Right atrium auricular region (tissue), 2 donors: ENCODE measurements around the gene SERINC5. TPM values are rescaled to one million over a fixed set of nuclear protein-coding genes. Genes with fewer than 3 reads are reported as not detected.
A peak's percentile ranks its signal among the peaks of the same experiment; 100 is the strongest.

Source experiments
- DNase-seq: peaks from one replicate; pipeline ENCODE4 v3.0.0-alpha.2; 2019; ENCODE audit warnings: low spot score
- H3K27ac ChIP-seq, 2 donors: fragments of 200-600 bp; sonication (generic); 1 replicate in 1 of 2; 2 replicates in 1 of 2; pipeline ENCODE4 v1.5.1; 2016 to 2019
- H3K27me3 ChIP-seq, 2 donors: fragments of 200-600 bp; sonication (generic); one replicate each; pipeline versions ENCODE4 v1.5.1 to v1.6.0; 2017 to 2019
- H3K36me3 ChIP-seq: fragments of 200-600 bp; sonication (generic); one replicate; pipeline ENCODE4 v1.5.1; 2016
- H3K4me1 ChIP-seq, 2 donors: fragments of 200-600 bp; sonication (generic); one replicate each; pipeline versions ENCODE4 v1.5.1 to v1.6.0; 2017 to 2019
- H3K4me3 ChIP-seq, 2 donors: fragments of 200-600 bp; sonication (generic); 1 replicate in 1 of 2; 2 replicates in 1 of 2; pipeline ENCODE4 v1.5.1; 2017 to 2019; ENCODE audit warnings: mild to moderate bottlenecking in 1 of 2, moderate library complexity in 1 of 2
- H3K9me3 ChIP-seq, 2 donors: fragments of 200-600 bp; sonication (generic); one replicate each; pipeline ENCODE4 v1.5.1; 2019
- total RNA-seq, 2 donors: library from RNA; depleted of rRNA; stranded (reverse); fragments of >200 nt; gene quantifications; one replicate each; pipeline ENCODE4 v1.1.0, GENCODE V29; 2016
- TF ChIP-seq, protein P1 (sequence below), 2 donors: fragments of 200-600 bp; sonication (generic); IDR thresholded peaks; one replicate each; pipeline ENCODE4 v1.5.1; 2019; ENCODE audit warnings: antibody characterized with exemption in 2 of 2

The SERINC5 gene
- total RNA-seq, 2 donors from 2014 or later: 9.2 to 11.0 TPM

- H3K27me3 ChIP-seq: no peaks in the 10 kb centered on the region
- TF ChIP-seq, protein P1, sequence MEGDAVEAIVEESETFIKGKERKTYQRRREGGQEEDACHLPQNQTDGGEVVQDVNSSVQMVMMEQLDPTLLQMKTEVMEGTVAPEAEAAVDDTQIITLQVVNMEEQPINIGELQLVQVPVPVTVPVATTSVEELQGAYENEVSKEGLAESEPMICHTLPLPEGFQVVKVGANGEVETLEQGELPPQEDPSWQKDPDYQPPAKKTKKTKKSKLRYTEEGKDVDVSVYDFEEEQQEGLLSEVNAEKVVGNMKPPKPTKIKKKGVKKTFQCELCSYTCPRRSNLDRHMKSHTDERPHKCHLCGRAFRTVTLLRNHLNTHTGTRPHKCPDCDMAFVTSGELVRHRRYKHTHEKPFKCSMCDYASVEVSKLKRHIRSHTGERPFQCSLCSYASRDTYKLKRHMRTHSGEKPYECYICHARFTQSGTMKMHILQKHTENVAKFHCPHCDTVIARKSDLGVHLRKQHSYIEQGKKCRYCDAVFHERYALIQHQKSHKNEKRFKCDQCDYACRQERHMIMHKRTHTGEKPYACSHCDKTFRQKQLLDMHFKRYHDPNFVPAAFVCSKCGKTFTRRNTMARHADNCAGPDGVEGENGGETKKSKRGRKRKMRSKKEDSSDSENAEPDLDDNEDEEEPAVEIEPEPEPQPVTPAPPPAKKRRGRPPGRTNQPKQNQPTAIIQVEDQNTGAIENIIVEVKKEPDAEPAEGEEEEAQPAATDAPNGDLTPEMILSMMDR (IDR thresholded peaks at IDR 0.05): no peak
- H3K36me3 ChIP-seq: no peaks in the 10 kb centered on the region
- H3K27ac ChIP-seq: no peak overlapping the region
- no peaks in the 10 kb centered on the region for H3K4me1 ChIP-seq
- no peak for DNase-seq
- no peaks in the 10 kb centered on the region for H3K9me3 ChIP-seq
- no peak overlapping the region for H3K4me3 ChIP-seq
Measured at GRCh38 chr5:80266566-80266965, 10.7 kb upstream of the SERINC5 start.

DNA sequence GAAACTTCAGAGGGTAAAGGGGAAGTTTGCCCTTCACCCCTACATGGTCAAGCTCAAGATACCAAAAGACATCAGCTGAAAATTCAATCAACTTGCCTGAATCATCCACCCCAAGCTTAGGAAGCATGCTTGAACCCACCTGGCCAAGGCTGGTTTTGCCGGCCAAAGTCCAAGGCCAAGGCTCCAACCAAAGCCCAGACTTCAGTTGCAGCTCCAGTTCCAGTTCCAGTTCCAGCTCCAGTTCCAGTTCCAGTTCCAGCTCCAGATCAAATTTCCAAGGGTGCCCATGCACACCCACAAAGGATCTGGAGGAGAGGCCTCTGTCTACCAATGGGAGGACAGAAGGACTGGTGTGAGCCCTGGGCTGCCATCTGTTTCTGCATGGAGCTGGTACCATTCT, 4.6 kb upstream of the SERINC5 start:
- DNase-seq: no peak
- TF ChIP-seq, protein P1 (IDR thresholded peaks at IDR 0.05): no peak
- H3K4me3 ChIP-seq: no peak overlapping the region
- no peak overlapping the region for H3K27ac ChIP-seq
- H3K9me3 ChIP-seq: no peaks in the 10 kb centered on the region
- no peaks in the 10 kb centered on the region for H3K36me3 ChIP-seq
- peaks cover 0 to 14% of the 10 kb centered on the region in 2 donors for H3K4me1 ChIP-seq
- H3K27me3 ChIP-seq: no peaks in the 10 kb centered on the region

DNA sequence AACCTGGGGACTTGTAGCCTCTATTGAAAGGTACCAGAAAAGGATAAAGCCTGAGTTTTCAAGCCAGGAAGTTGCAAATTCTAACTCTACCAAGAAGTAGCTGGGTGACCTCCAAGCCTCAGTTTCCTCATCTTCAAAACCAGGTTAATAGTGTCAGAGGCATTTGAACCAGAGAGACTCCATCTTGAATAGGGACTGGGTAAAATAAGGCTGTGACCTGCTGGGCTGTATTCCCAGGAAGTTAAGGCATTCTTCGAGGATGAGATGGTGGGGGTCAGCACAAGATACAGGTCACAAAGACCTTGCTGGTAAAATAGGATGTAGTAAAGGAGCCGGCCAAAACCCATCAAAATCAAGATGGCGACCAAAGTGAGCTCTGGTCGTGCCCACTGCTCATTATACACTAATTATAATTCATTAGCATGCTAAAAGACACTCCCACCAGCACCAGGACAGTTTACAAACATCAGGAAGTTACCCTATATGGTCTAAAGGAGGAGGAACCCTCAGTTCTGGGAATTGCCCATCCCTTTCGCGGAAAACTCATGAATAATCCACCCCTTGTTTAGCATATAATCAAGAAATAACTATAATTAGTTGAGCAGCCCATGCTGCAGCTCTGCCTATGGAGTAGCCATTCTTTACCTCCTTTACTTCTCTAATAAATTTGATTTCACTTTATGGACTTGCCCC, 3.8 kb upstream of the SERINC5 start:
- no peaks in the 10 kb centered on the region for H3K36me3 ChIP-seq
- no peak overlapping the region for H3K4me3 ChIP-seq
- no peak overlapping the region for H3K27ac ChIP-seq
- peaks cover 0 to 17% of the 10 kb centered on the region in 2 donors for H3K4me1 ChIP-seq
- TF ChIP-seq, protein P1 (IDR thresholded peaks at IDR 0.05): no peak
- no peak for DNase-seq
- H3K9me3 ChIP-seq: no peaks in the 10 kb centered on the region
- H3K27me3 ChIP-seq: no peaks in the 10 kb centered on the region

DNA sequence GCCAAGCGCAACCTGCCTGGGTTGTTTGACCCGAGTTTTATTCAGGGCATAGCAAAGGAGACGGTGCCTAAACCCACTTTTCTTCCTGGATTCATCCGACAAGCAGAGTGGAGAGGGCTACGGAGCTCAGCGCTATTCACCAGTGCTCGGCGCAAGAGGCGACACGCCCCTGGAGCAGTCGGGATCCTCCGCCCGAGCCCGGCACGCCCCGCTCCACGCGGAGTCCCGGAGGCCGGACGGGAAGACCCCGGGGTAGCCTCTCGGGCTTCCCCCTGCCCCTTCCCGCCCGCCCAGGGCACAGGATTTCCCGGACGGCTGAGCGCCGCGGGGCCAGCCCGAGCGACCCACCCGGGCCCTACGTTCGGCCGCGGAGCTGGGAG, 427 bp downstream of the SERINC5 start:
- H3K9me3 ChIP-seq: no peaks in the 10 kb centered on the region
- no peaks in the 10 kb centered on the region for H3K27me3 ChIP-seq
- H3K4me3 ChIP-seq: peak overlapping the region; percentile 75 to 83
- peaks cover 0 to 32% of the 10 kb centered on the region in 2 donors for H3K4me1 ChIP-seq
- TF ChIP-seq, protein P1 (IDR thresholded peaks at IDR 0.05): no peak
- peak overlapping the region; percentile 94 to 96 for H3K27ac ChIP-seq
- peak; percentile 62 for DNase-seq
- no peaks in the 10 kb centered on the region for H3K36me3 ChIP-seq

DNA sequence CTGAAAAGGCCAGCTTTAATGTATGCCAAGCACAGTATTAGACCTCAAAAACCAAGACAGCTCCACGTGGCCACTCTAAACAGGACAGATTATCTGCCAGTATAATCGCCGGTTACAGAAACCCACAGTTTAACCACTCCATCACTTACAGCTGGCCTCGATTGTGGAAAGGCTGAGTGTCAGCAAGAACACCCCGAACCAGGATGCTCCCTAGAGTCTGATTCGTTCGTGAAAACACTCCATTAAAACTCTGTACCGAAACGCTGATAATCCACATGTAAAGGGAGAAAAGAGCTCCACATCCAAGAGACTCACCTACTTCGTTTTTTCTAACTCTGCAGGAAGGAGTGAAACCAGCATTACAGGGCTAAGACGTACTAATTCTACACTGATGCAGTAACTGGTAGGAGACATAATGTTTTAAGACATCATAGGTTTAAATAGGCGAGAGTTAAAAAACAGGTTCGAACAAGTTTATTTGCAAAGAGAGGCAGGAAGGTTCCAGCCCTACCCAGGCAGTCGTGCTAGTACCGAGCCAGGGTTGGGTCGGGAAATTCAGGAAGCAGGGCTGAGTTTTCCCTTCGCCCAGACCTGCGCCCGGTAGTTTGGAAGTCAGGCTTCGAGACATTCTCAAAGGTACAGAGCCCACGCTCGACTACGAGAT, 949 bp downstream of the SERINC5 start:
- Histone ChIP-seq H3K27me3 (no peaks in the 10 kb centered on the region), H3K4me3 (peak overlapping the region; percentile 75 to 83), H3K9me3 (no peaks in the 10 kb centered on the region), H3K27ac (peak overlapping the region; percentile 94 to 96), H3K36me3 (no peaks in the 10 kb centered on the region), H3K4me1 (peaks cover 0 to 32% of the 10 kb centered on the region in 2 donors)
- TF ChIP-seq, protein P1 (IDR thresholded peaks at IDR 0.05): no peak
- DNase-seq: no peak
